Measurements from ENCODE around the gene CTNNBL1.

GRCh38 chr20:37841389-37841788, 147.6 kb downstream of the CTNNBL1 start:
- TF ChIP-seq CTCF (IDR thresholded peaks at IDR 0.05) (no peak), ZFX (IDR thresholded peaks at IDR 0.05; ENCODE audit: borderline replicate concordance) (no peak)
